Nephron (organoid): Measurements from ENCODE around the gene SLC25A33.

ENCODE experiments used
- H3K27ac Mint-ChIP-seq, 3 experiments: 2 replicates each; pipeline ENCODE4 v1.8.0; 2020; ENCODE audit warnings: mixed read lengths in 3 of 3, mild to moderate bottlenecking in 2 of 3, moderate library complexity in 1 of 3
- H3K27me3 Mint-ChIP-seq: 2 replicates; pipeline ENCODE4 v1.8.0; 2021; ENCODE audit warnings: low read depth, mild to moderate bottlenecking, moderate library complexity, mixed read lengths
- H3K36me3 Mint-ChIP-seq: 2 replicates; pipeline ENCODE4 v1.8.0; 2020; ENCODE audit warnings: low read depth, mixed read lengths
- H3K4me1 Mint-ChIP-seq: 2 replicates; pipeline ENCODE4 v1.8.0; 2020; ENCODE audit warnings: mixed read lengths
- H3K4me3 Mint-ChIP-seq, 3 experiments: 2 replicates each; pipeline ENCODE4 v1.8.0; 2020; ENCODE audit warnings: mild to moderate bottlenecking in 3 of 3, mixed read lengths in 3 of 3, moderate library complexity in 2 of 3
- H3K9me3 Mint-ChIP-seq: 2 replicates; pipeline ENCODE4 v1.8.0; 2020; ENCODE audit warnings: mixed read lengths
- TF ChIP-seq, protein P1 (sequence below), 3 experiments: fragments of 200-600 bp; sonication (generic); IDR thresholded peaks; one replicate each; pipeline ENCODE4 v1.5.0; 2021; ENCODE audit warnings: antibody characterized with exemption in 3 of 3; ENCODE audit not compliant: unreplicated experiment in 3 of 3

The SLC25A33 gene

DNA sequence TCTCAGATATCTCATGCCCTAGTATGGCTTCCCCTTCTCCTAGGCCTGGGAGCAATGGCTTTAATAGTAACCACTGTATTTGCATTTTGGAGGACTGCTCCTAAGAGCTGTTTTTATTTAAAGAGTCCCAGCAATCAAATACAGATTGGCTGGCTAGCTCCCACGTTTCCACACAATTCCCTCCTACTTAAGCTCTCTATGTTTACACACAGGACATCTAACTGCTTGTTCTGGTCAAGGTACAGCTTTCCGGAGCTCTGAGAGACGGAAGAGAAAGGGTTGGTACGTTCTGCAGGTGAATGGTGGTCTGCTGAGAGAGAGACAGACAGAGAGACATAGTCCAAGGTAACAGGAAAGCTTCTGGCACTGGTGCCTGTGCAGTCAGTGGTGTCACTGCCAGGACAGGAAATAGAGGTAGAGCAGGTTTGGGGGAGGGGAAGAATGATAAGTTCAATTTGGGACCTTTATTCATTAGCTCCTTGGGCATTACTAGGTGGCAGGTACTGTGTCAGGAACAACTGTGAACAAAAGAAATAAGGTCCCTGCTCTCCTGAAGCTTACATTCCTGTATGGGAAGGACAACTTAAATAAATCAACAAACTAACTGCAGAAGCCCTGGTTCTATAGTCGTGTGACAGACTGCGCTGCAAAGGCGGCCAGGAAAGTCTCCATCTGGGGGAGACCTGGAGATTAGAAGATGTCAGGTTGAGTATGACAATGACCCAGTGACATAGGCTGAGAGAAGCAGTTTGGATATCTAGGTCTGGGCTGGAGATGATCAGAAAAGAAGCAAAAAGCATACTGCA is 1.2 kb upstream of the SLC25A33 start:
- peaks cover 28% of the 10 kb centered on the region for H3K4me1 Mint-ChIP-seq

DNA sequence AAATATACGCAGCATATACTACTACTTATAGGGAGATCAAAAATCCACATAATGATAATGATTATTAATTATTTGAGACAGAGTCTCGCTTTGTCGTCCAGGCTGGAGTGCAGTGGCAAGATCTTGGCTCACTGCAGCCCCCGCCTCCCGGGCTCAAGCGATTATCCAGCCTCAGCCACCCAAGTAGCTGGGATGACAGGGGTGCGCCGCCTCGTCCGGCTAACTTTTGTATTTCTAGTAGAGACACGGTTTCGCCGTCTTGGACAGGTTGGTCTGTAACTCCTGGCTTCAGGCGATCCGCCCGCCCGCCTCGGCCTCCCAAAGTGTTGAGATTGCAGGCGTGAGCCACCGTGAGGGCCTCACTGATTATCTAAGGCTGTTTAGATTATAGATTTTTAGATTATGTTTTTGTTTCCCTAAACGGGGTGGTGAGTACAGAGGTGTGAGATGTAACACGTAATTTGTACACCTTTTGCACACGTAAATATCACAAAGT is 548 bp upstream of the SLC25A33 start:
- H3K4me1 Mint-ChIP-seq: peaks cover 23% of the 10 kb centered on the region
- H3K4me3 Mint-ChIP-seq: peak overlapping the region; percentile 80 to 89 (median 86)
- no peaks in the 10 kb centered on the region for H3K36me3 Mint-ChIP-seq
- H3K27ac Mint-ChIP-seq: peak overlapping the region; percentile 69 to 91 (median 88)
- H3K9me3 Mint-ChIP-seq: no peaks in the 10 kb centered on the region
- peaks cover 4% of the 10 kb centered on the region for H3K27me3 Mint-ChIP-seq
- TF ChIP-seq, protein P1, sequence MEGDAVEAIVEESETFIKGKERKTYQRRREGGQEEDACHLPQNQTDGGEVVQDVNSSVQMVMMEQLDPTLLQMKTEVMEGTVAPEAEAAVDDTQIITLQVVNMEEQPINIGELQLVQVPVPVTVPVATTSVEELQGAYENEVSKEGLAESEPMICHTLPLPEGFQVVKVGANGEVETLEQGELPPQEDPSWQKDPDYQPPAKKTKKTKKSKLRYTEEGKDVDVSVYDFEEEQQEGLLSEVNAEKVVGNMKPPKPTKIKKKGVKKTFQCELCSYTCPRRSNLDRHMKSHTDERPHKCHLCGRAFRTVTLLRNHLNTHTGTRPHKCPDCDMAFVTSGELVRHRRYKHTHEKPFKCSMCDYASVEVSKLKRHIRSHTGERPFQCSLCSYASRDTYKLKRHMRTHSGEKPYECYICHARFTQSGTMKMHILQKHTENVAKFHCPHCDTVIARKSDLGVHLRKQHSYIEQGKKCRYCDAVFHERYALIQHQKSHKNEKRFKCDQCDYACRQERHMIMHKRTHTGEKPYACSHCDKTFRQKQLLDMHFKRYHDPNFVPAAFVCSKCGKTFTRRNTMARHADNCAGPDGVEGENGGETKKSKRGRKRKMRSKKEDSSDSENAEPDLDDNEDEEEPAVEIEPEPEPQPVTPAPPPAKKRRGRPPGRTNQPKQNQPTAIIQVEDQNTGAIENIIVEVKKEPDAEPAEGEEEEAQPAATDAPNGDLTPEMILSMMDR (IDR thresholded peaks at IDR 0.05; ENCODE audit: unreplicated experiment in 3 of 3): no peak

More for the DNA sequence above, 1.2 kb upstream of the SLC25A33 start:
- Mint-ChIP-seq H3K27me3 (peaks cover 4% of the 10 kb centered on the region), H3K27ac (peak overlapping the region; percentile 61 to 88 (median 70)), H3K36me3 (no peaks in the 10 kb centered on the region), H3K9me3 (no peaks in the 10 kb centered on the region), H3K4me3 (peak overlapping the region; percentile 57 to 65 (median 61))
- TF ChIP-seq, protein P1 (IDR thresholded peaks at IDR 0.05; ENCODE audit: unreplicated experiment in 3 of 3): no peak

DNA sequence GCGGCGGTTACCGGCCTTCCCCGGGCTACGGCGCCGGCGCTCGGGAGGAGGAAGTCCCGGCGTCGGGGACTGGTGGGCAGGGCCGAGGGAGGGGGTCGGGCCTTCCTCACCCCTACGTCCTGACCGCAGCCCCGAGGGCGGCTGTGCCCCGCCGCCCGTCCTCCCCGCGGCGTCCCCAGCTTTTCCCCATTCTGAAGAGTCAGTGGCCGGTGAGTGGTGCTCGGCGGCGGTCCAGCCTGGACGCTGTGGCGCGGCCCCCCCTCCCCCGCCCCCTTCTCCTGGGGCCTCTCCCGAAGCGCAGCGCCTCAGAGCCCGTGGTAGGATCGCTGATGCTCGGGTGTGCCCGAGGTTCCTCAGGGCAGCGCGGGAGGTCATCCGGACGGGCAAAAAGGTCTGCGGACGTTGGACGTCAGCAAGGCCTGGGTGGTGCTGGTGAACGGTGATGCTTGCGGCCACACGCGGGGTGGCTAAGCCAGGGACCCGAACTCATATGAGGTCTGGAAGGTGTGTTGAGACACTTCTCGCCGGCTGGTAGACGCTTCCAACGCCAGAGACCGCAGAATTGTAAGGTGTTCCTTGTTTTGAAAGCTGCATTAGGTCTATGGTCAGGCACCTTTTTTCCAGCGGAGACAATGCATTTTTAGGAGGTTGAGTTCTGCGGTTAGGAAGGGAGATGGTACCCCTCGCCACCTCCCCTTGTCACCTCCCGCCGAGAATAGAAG is 725 bp downstream of the SLC25A33 start:
- H3K36me3 Mint-ChIP-seq: peaks cover 3% of the 10 kb centered on the region
- TF ChIP-seq, protein P1 (IDR thresholded peaks at IDR 0.05; ENCODE audit: unreplicated experiment in 3 of 3): peak in 1 of 3 experiments; percentile 8
- H3K4me1 Mint-ChIP-seq: peaks cover 23% of the 10 kb centered on the region
- peak overlapping the region in 1 of 3 experiments; percentile 80 for H3K27ac Mint-ChIP-seq
- H3K27me3 Mint-ChIP-seq: peaks cover 4% of the 10 kb centered on the region
- H3K4me3 Mint-ChIP-seq: peak overlapping the region; percentile 91 to 95 (median 94)
- H3K9me3 Mint-ChIP-seq: no peaks in the 10 kb centered on the region

- peaks cover 4% of the 10 kb centered on the region for H3K36me3 Mint-ChIP-seq
- H3K4me3 Mint-ChIP-seq: peak overlapping the region; percentile 80 to 94 (median 91)
- peaks cover 4% of the 10 kb centered on the region for H3K27me3 Mint-ChIP-seq
These were observed 3.2 kb downstream of the SLC25A33 start for GRCh38 chr1:9542430-9542829.

GRCh38 chr1:9544926-9545325 is 5.7 kb downstream of the SLC25A33 start:
- Mint-ChIP-seq H3K27ac (peak overlapping the region in 1 of 3 experiments; percentile 43), H3K27me3 (peaks cover 4% of the 10 kb centered on the region)

More at GRCh38 chr1:9542430-9542829, 3.2 kb downstream of the SLC25A33 start:
- H3K9me3 Mint-ChIP-seq: no peaks in the 10 kb centered on the region
- TF ChIP-seq, protein P1 (IDR thresholded peaks at IDR 0.05; ENCODE audit: unreplicated experiment in 3 of 3): no peak
- H3K27ac Mint-ChIP-seq: peak overlapping the region; percentile 21 to 51 (median 42)
- peaks cover 23% of the 10 kb centered on the region for H3K4me1 Mint-ChIP-seq

More at GRCh38 chr1:9544926-9545325, 5.7 kb downstream of the SLC25A33 start:
- TF ChIP-seq, protein P1 (IDR thresholded peaks at IDR 0.05; ENCODE audit: unreplicated experiment in 3 of 3): no peak
- peaks cover 4% of the 10 kb centered on the region for H3K36me3 Mint-ChIP-seq
- peaks cover 14% of the 10 kb centered on the region for H3K4me1 Mint-ChIP-seq
- no peaks in the 10 kb centered on the region for H3K9me3 Mint-ChIP-seq
- H3K4me3 Mint-ChIP-seq: no peak overlapping the region
